ENCODE measurements around the gene NR2E1.

The NR2E1 gene

DNA sequence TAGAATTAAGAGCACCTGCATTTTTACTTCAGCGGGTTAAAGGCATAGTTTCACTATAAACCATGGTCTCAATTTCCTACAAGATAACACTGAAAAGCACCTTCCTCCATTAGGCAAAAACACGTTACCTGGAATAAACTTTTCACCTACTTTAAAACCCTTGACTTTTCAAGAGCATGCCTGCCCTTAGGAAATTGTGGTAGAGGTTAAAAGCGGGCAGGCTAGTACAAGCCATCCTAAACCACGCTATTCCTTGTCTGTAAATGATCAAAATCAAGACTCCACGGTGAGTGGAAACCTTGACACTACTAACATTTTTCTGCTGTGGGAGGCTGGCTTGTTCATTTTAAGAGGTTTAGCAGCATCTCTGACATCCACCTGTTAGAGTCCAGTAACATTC lies 43.9 kb downstream of the NR2E1 start:
- no peak for DNase-seq (ENCODE audit: low spot score)

DNA sequence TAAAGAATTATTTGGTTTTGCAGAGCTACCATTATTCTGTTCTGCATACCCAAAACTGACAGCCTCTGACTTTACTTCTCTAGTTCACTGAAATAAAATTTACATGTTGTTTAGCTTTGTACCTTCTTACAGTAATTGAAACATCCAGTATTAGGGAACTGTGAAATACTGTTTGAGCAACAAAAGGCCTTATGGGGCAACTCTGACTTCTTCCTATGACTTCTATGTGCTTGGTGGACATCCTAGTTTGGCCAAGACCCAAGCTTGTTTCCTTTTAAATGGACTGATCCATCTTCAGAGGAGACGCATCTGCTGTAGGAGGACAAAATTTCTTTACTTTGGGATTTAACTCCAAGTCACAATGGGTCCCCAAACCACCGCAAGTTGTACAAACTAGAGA lies 44.7 kb downstream of the NR2E1 start:
- DNase-seq (ENCODE audit: low spot score) = no peak

DNA sequence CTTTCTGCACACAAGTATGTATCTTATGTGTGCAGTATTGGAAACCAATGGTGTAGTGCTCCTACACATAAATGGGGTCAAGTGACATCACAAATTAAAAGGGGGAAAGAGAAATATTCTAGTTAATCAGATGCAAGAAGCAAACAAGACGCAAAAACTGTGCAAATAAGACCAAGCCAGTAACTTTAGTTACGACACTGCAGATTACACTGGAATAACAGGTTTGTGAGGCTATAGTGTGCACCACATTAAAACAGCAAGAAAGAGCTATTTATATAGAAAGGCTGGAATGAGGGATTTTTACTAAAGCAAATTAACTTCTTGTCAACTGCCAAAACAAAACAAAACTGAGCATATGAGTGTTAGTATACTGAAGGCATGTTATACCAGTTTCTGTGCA lies 45.8 kb downstream of the NR2E1 start:
- DNase-seq (ENCODE audit: low spot score) = no peak

DNA sequence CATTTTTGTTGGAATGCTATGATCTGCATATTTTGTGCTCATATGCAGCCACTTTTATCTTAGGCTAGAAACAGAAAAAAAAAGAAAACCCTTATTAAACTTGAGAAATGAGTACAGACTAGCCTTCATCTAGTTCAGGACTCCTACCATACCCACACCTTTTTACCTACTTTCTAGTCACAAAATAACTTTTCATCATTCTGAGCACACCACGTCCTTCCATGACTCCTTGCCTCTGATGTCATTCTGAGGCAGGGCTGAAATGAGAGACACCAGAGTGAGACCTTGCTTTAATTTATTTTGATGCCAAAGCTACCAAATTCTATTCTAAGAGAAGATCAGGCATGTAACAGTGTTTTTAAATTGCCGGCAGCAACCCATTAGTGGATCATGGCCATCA lies 56.2 kb downstream of the NR2E1 start:
- DNase-seq (ENCODE audit: low spot score) = no peak

DNA sequence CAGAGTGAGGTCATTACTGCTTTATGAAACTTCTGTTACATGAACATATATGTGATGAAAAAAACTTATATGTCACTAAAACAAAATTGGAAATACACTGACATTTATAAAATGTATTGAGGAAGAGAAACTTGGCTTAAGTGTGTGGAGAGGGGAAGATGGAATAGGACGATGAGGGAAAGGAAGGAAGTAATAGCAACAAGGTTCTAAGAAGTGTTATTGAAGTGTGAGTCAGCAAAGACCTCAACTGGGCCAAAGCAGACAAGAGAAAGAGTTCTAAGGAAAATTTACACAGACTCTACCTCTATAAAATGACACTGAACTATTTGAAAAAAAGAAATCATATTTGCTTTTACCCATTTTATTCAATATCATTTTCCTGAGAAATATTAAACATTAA lies 56.7 kb downstream of the NR2E1 start:
- no peak for DNase-seq (ENCODE audit: low spot score)

DNA sequence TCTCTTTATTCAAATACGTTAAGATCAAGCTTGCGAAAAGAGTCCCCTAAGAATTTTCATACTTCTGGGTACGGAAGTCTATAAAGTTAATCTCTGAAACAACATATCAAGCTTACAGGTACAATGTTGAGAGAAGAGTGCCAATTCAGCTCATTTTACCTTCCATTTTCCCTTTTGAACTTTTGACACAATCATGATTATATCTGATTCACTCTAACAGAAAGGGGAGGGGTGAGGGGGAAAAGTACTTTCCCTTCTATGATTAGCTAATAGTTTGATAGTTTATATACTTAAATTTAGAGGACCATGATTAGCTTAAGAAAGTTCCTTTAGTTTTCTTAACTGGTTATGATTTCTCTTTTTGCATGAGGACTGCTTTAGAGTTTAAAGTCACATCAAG lies 61.5 kb downstream of the NR2E1 start:
- DNase-seq (ENCODE audit: low spot score) = no peak

DNA sequence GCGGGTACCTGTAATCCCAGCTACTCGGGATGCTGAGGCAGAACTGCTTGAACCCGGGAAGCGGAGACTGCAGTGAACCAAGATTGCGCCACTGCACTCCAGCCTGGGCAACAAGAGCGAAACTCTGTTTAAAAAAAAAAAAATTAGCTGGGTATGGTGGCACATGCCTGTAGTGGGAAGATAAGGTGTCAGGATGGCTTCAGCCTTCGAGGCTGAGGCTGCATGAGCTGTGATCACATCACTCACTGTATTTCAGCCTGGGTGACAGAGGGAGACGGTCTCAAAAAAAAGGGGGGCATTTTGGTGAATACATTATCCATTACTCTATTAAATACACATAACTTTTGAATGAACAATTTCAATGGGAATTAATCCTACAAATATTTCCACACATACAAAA lies 62.6 kb downstream of the NR2E1 start:
- no peak for DNase-seq (ENCODE audit: low spot score)

DNA sequence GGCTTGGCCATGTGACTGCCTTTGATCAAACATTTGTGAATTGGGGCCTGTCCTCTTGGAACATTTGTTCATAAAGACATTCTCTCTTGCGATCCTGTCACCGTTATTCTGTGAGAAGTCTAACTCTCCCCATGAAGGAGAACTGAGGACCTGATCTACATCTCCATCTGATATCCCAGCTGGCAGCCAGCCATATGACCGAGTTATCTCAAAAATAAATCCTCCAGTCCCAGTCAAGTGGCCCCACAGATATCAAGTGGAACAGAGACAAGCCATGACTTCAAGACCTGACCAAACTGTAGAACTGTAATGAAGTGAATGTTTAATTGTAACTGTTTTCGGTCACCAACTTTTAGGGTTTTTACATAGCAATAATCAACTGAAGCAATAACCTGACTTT lies 69.3 kb downstream of the NR2E1 start:
- DNase-seq (ENCODE audit: low spot score) = no peak

DNA sequence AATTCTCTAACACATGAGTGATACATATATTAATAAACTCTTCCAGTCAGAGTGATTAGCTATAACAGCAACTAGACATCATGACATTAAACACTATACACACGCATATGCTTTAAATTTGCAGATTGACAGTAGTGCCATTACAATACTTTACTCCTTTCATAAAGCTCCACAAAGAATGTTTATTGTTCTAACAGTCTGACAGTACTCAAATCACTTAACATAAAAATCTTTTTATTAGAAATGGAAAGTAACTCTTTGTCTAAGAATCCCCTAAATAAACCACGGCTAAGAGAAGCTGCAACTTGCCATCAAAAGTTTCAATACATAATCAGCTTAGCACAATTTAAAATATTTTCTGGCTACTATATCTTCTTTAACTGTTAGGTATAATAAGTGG lies 71.0 kb downstream of the NR2E1 start:
- no peak for DNase-seq (ENCODE audit: low spot score)

DNA sequence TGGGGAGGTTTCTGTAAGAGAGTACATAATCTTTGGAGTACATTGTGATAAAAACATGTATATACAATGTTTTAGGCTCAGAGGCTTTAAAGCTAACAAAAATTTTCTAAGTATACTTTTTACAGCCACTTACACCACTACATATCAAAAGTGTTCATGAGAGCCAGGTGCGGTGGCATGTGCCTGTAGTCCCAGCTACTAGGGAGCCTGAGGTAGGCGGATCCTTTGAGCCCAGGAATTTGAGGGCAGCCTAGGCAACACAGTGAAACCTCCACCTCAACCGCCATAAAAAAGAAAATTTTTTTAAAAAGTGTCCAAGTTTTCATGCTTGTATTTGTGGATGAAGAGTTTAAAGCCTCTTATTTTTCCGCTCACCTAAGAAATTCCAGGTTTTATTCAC lies 72.5 kb downstream of the NR2E1 start:
- DNase-seq (ENCODE audit: low spot score) = no peak
